Smooth muscle cell of the pulmonary artery (primary cell): ENCODE results near the gene MAGOH. TPM values are rescaled to one million over a fixed set of nuclear protein-coding genes. Genes with fewer than 3 reads are reported as not detected.

Experiments used
- total RNA-seq: library from RNA; depleted of rRNA; stranded (reverse); fragments of >200 nt; gene quantifications from 2 replicates; pipeline ENCODE4 v1.2.3, GENCODE V29; 2014

Gene MAGOH
- total RNA-seq, result 18.0 and 23.5 TPM in 2 replicates

GRCh38 chr1:53238197-53239155, at the start of gene MAGOH:
TSS of gene MAGOH (minus strand) at chr1:53238518. CDS start at chr1:53238448, 70 bp downstream.

GRCh38 chr1:53220171-53220961, 18.0 kb downstream of the MAGOH start, which contains the start of gene CZIB:
TSS of gene CZIB (minus strand) at chr1:53220634. CDS start at chr1:53220575, 59 bp downstream.

GRCh38 chr1:53196485-53197290, 41.6 kb downstream of the MAGOH start, which contains the start of gene CPT2:
TSS of gene CPT2 (plus strand) at chr1:53196824. CDS start at chr1:53196944, 120 bp downstream.

Other genes with a start within 250 kb of the MAGOH start
- 16.0 and 20.9 TPM in 2 replicates for gene PODN, start 176.3 kb downstream of the MAGOH start, total RNA-seq
- gene SLC1A7, start 95.9 kb downstream of the MAGOH start, total RNA-seq, result 0.52 and 1.1 TPM in 2 replicates
- gene CPT2, start 41.7 kb downstream of the MAGOH start, total RNA-seq, result 10.8 and 13.3 TPM in 2 replicates
- 44.7 and 45.0 TPM in 2 replicates for gene CZIB, start 17.9 kb downstream of the MAGOH start, total RNA-seq
- 9.1 and 30.0 TPM in 2 replicates for gene LRP8, start 89.6 kb upstream of the MAGOH start, total RNA-seq
- gene DMRTB1, start 220.9 kb upstream of the MAGOH start, total RNA-seq, result not detected in 2 replicates